ENCODE measurements around the gene UBA3.

UBA3 gene

DNA sequence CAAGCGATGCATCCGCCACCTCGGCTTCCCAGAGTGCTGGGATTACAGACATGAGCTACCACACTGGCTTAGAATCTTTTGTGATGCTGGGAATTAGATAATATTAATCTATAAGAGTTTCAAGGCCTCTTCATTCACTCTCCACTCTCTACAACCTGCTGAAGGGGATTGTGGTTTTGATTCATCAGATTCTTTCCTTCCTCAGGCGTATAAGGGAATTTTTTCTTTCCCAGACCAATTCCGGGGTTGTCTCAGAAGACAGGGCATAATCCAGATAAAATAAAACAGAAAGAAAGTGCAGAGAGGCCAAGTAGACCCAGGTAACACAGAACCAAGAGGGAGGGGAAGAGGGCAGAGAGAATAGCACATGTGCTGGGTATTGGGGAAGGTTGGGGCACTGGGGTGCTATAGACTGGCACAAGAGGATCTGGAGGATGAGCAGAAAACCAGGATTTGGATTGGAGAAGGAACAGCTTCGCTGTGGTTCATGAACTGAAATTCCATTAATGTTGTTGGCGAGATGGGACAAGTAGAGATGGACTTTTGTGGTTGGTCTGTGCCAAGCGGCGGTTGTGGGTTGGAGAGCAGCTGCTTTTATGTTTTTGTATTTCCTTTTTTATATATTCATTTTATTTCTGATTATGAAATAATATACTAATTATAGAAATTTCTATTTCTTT is 17.4 kb upstream of the UBA3 start:
- DNase-seq (ENCODE audit: low read depth): no peak

DNA sequence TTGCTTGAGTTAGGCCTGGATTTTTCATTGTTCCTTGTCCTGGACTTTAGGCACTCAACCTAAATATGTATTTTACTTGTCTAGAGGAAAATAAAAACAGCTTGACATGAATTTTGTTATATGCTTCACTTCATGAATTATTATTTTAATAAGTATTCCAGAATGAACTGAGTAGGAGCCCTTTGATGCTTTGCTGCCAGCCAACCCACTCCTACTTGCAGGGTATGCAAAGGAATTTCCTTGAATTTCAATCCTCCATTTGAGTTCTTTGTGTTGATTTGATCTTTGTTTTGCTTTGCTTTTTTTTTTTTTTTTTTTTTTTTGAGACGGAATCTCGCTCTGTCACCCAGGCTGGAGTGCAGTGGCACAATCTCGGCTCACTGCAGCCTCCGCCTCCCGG is 16.1 kb upstream of the UBA3 start:
- no peak for DNase-seq (ENCODE audit: low read depth)

DNA sequence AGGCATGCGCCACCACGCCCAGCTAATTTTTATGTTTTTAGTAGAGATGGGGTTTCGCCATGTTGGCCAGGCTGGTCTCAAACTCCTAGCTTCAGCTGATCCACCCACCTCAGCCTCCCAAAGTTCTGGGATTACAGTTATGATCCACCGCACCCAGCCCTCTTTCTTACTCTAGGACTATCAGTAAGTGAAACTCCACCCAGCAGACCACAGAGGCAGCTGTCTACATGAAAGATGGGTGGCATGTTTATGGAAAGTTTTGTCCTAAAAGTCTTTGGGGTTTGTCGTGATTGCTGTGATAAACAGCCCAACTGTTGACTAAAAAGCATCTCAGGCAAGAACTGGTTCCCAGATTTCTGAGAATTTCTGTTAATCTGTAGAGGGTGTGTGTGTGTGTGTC is 15.5 kb upstream of the UBA3 start:
- no peak for DNase-seq (ENCODE audit: low read depth)

DNA sequence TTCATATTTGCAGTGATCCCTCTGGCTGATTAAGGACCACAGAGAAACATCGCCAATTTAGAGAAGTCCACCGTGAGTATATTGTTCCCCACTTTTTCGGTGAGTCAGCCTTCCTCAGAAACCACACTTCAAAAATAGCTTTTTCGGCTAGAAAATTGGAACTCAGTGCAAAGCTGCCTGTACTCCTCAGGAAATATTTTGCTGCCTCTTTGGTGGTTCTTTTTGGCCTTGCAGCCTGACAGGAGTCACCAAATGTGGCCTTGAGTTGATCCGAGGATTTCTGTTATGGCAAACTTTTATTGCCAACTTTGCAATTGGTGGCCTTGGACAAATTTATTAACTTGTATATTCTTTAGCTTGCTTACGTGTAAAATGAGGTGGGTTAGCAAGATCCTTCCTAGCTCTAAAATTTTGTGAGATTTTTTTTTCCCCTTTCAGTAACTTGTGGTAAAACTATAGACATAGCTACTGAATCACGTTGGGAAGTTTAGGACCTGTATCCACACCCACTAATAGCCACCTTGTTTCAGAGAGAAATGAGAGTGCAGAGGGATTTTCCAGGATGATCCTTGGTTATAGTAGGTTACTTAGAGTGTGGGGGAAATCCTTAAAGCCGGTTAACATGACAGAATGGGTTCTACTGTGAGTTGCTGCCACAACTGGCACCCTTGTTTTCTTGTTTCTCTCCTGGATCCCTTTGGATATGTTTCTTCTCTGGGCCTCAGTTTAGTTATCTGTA is 14.5 kb upstream of the UBA3 start:
- no peak for DNase-seq (ENCODE audit: low read depth)

DNA sequence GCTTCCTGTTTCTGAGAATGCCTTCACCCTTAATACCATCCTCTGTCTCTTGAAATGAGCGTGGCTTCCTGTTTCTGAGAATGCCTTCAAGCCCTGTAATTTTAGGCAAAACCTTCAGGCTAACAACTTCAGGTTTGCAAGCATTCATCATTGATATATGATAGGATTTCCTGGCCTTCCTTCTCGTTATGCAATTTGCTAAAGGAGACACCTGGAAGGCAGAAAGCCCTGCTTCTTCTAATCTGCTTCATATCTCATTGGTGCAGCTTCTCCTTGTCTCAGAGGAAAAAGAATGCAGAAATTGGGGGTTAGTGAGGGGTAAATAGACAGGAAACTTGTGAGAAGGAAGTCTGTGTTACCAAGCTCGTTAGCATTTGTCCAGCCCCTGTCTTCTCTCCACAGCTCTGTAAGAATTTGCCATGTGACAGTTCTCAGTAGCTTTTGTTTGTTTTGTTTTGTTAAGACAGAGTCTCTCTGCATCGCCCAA is 11.9 kb upstream of the UBA3 start:
- DNase-seq (ENCODE audit: low read depth): no peak

DNA sequence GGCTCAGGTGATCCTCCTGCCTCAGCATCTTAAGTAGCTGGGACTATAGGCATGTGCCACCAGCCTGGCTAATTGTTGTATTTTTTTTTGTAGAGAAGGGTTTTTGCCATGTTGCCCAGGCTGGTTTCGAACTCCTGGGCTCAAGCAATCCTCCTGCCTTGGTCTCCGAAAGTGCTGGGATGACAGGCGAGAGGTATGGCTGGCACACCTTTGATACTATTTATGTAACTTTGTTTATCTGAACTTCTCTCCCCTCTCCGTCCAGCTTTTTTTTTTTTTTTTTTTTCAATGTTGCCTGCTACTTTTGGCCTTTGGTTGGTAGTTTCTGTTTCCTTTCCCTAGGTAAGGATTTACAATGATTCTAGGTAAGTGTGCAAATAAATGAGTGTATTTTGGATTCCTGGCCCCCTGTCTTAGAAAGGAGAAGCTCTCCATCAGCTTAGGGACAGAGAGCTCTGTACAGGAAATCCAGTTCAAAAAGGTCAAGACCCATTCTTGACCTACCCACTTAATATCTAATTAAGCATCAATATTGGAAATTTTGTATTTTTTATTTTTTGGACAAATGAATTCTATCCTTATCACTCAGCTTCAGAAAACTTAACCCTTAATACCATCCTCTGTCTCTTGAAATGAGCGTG is 11.3 kb upstream of the UBA3 start:
- DNase-seq (ENCODE audit: low read depth): no peak

DNA sequence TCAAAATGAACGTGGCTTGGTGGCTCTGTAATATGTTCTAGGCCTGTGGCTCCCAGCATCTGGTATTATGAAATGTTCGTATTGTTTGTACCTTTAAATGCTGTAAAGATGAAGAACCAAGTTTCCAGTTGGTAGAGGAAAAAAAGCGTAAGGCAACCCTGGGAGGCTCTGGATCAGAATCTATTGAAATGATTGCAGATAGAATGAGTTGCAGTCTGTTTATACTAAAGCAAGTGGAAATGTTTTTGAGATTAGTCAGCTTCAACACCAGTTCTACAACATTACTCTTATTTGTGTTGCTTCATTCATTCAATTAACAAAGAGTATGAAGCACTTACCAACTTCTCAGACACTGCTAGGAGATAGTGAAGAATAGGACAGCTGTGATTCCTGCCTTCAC is 9.9 kb upstream of the UBA3 start:
- DNase-seq (ENCODE audit: low read depth): no peak

DNA sequence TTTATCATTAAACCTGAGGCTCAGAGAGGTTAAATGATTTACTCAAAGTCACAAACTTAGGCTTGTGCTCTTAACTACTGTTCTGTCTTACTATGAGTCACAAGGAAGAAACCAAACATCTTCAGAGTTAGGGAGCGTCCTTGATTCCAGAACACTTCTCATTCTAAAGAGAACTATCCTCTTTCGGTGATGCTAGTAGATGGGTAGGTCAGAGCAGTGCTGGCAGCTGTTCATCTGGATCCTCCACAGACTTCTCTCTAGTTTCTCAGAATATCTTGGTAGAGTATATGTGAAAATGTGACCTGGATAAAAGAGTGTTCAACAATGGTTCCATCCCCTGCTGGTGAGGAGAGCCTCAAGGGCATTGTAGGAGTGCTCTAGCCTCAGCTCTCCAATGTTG is 7.9 kb upstream of the UBA3 start:
- no peak for DNase-seq (ENCODE audit: low read depth)

DNA sequence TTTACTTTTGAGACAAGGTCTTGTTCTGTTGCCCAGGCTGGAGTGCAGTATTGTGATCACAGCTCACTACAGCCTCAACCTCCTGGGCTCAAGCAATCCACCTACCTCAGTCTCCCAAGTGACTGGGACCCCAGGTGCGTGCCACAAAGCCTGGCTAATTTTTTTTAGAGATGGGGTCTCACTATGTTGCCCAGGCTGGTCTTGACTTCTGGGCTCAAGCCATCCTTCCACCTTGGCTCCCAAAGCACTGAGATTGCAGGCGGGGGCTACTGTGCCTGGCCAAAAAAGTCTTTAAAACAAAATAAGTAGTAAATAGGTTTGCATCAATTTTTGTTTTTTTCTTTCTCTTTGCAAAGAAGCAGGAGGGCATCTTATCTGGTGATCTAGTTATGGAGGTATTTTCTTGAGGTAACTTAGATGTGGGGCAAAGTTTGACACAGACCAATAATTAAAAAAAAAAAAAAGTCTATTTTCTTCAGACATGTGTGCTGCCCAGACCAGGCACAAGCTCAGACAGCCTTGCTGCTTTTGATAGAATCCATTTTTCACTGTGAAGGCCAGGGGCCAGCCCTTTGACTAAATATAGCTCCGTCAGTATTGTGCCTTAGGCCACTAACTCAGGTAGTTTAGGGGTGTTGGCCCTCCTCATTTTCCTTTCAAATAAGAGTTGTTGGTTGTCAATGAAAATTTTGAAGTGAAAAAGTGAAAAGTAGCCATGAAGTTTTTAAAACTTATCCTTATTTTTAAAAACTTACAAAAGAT is 7.0 kb upstream of the UBA3 start:
- DNase-seq (ENCODE audit: low read depth): no peak

DNA sequence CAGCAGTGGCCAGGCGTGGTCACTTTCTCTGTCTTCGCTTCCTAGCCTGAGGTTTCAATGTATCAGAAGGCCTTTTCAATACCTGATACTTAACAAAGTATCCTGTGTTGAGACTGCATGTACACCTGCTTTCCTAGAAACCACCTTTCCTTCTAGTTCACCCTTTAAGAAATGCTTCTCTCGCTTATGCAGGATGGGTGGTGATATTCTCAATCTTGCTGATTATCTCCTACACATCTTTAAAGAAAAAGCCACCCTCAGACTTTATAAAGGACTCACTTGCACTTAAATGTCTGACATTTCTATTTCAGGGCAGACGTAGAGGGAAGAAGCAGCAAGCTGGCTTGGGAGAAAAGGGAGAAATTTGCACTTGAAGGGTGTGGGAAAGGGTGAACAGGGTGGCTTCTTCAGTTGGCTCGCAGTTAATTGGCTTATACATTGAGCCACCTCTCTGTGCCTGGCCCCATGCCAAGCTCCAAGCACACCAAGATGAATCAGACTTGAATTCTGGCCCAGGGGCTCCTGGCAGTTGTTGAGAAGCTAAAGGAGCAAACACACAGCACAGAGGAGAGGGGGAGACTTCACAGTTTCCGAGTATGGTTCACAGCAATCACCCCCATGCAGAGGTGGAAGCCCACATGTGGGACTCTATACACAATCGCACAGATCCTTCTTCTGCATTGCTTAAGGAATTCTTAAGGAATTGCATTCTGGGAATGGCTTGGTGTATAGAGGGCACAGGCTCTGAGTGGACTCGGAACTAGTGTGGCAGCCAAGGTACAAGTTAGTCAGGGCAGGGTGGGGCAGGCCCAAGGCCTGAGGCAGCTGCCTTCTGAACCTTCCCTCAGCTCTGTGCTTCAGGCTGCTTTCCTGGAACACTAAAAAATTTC is 5.9 kb upstream of the UBA3 start:
- peak; percentile 65 for DNase-seq (ENCODE audit: low read depth)

DNA sequence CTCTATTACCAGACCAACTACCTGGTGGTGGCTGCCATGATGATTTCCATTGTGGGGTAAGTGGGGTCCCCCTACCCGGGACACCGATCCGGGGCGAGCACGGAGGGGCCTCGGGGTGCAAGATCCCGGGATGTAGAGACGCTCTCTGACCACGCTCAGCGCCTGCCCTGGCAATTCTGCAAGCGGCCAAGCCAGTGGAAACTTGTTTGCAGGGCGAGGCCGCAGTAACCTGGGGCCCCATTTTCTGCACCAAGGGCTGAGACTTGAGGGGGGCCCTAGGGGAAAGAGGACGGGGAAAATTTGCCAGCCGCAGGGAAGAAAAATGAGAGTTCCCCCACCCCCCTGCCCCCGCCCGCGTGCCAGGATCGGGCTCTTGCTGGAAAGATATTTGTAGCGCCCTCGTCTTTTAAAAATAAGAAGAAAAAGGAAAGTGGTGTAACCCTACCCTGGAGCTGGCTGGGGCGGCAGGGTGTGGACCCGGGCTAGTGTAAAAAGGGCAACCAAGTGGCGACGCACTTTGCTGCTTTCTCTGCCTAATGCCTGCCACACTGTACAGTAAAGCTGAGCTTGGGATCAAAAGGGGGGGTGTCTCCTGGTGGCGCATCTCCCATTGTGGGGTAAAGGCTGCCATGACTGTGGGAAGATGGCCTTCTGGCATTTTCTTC is 5.1 kb upstream of the UBA3 start:
- no peak for DNase-seq (ENCODE audit: low read depth)

DNA sequence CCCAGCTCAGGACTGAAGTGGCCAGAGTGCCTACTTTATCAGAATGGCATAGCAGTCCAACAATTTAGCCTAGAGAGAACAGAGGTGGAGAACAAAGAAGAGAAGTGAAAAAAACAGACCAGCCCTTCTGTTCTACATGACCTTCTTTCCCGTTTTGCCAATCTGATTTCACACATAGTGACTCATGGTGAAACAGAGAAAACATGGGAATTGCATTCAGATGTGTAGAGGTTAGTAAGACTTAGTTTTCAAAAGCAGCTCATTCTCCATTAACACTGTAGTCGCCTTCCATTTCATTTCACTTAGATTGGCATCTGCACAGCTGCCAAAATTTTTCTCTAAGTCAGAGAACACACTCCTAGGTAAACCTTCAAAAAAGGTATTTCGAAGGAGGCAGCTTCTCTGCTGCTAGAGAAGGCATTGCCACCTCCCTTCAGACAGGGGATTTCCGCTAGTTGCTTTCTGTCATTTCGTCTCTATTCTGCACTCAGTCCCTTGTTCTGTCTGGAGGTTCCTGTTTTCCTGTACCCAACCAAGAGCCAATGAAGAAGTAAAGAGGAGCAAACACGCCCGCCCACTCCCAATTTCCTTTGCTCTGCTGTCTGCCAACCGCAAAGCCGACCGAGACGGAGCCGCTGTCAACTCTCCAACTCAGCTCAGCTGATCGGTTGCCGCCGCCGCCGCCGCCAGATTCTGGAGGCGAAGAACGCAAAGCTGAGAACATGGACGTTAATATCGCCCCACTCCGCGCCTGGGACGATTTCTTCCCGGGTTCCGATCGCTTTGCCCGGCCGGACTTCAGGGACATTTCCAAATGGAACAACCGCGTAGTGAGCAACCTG is 4.4 kb upstream of the UBA3 start, which contains the start of gene ARL6IP5:
ARL6IP5 (plus strand) TSS at position 612 of the 842 bp plus-strand sequence; CDS start at position 723, 111 bp downstream.
- DNase-seq (ENCODE audit: low read depth): peak; percentile 83

DNA sequence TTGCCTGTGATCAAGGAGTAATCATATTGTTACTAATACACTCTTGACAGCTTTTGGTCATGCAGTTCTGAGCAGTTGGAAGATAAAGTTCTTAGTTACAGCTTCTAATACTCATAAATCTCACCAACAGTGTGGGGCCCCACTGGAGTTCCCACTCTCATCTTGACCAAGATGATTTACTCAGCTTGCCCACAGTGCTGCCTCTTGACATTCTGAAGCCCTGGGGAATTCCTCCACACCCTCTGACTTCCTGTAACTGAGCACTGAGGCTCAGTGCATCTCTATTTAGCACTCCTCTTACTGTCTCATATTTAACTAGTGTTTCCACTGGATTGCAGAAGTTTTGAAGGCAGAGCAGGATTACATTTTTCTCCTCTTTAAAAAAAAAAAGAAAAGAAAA is 2.6 kb upstream of the UBA3 start:
- peak; percentile 41 for DNase-seq (ENCODE audit: low read depth)

DNA sequence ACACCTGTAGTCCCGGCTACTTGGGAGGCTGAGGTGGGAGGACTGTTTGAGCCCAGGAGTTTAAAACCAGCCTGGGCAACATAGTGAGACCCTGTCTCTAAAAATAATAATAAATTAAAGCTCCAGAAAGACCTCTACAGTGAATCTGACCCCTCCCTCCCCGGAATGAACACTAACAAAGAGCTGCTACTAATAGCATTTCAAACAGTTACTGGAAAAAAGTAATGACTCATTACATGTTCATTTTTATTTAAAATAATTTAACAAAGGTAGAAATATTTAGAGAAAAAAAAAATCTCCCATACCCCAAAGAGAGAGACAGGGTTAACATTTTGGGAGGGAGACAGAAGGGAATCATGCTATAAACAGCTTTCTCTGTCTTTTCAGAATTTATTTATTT is 2.2 kb upstream of the UBA3 start:
- DNase-seq (ENCODE audit: low read depth): no peak

DNA sequence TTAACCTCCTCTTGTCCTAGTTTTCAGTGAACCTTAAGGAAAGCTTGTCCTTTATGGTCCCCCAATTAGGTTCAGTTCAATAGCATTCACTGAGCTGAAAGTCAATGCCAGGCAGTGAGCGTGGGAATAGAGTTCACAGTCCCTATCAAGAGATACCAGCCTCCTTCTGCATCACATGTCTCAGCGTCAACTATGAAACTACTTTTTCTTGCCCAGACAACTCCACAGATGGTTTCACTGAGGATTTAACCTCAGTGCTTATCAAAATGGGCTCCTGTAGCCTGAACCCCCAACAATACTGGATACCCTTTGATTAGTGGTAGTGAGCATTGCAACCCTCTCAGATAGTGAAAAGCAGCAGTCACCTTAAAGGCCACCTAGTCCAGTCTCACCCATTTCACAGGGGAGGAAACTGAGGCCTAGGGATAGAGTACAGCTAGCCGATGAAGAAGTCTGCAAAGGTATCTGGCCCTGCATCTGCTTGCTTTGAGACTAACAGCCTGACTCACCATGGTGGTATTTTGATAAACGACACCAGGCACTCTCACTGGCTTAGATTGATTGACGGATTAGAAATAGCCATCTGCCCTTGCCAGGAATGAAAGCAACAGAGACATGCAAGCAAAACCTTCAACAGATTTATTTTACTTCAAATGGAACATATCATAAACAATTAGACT is 1.6 kb upstream of the UBA3 start:
- DNase-seq (ENCODE audit: low read depth): no peak

DNA sequence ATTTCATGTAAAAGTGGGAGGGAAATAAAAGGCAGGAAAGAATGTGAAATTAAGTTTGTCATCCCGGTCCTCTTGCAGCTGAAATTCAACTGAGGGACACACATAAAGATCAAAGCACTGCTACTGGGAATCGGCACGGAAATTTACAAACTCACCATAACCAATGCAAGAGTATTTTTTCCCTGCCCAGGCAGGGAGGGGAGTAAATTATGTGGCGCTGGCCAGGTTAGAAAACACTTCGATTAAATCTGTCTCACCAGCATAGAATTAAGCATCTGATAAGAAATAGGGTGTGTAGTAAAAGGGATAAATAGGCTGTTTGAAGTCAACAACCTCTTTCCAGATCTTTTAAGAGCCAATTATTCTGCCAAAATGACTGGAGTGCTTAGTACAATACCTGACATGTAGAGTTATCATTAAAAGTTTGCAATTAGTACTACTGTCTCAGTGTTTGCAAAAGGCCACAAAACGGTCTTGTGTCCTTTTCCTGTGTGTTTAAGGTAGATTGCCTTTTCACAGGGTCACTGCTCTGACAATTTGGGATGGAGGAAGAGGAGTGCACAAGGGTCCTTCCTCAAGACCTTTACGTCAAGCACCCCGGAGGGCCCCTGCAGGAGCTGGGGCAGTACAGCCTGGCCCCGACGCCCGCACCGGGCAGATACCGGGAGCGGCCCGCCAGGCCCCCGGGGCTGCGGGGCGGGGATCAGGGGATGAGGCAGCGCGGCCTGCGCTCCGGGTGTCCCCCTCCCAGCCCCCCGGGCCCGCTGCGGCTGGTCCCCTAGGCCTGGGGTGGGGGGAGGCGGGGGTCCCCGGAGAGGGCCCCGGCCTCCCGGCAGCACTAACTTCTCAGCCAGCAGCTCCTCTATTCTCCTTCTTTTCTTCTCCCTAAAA is 651 bp downstream of the UBA3 start:
- DNase-seq (ENCODE audit: low read depth): no peak

DNA sequence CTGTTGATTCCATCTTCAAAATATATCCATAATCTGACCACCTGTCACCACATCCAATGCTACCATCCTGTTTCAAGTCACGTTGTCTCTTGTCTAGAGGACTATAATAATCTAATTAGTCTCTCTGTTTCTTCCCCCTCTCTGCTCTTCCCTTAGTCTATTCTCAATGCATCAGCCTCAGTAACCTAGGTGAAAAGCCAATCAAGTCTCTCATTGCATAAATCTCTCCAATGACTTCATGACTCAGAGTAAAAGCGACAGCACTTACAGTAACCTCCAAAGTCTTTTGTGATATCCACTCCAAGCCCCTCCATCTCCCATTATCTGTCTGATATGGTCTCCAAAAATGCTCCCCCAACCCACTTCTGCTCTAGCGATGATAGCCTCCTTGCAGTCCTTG is 7.2 kb downstream of the UBA3 start:
- DNase-seq (ENCODE audit: low read depth): no peak

DNA sequence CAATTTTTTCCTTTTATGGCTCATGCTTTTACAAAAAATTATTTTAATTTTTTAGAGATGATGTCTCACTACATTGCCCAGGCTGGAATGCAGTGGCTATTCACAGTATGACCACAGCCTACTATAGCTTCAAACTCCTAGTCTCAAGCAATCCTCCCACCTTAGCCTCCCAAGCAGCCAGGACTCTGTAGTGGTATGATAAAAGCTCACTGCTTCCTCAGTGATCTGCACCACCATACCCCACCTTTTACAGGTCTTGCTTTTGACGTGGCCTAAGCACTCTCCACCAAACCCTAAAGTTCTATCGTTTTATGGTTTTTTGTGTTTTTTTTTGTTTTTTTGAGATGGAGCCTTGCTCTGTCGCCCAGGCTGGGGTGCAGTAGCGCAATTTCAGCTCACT is 14.0 kb downstream of the UBA3 start:
- DNase-seq (ENCODE audit: low read depth): no peak
